Activated CD4-positive, alpha-beta memory T cell treated with anti-CD3 and anti-CD28 coated beads, Interleukin-2, amount 10 ng/mL, durations not matched to agents 7 days and 5 days (primary cell): Measurements from ENCODE around the gene PLXNA2. TPM values are rescaled to one million over a fixed set of nuclear protein-coding genes. Genes with fewer than 3 reads are reported as not detected.

Experiments used
- CTCF ChIA-PET: fragments of 350-600 bp; sonication (Branson Sonifier 250); formaldehyde crosslinking; loops from one replicate; lab custom pipeline; 2021; ENCODE audit warnings: antibody characterized with exemption, inconsistent platforms; lab: Charles Lee
- POLR2A ChIA-PET: fragments of 350-600 bp; sonication (Branson Sonifier 250); formaldehyde crosslinking; loops from one replicate; lab custom pipeline; 2021; ENCODE audit warnings: antibody characterized with exemption; lab: Charles Lee
- DNase-seq: peaks from one replicate; pipeline ENCODE4 v3.0.0-alpha.2; 2020
- H3K27ac Mint-ChIP-seq: one replicate; pipeline ENCODE4 v1.8.0; 2021; ENCODE audit warnings: mild to moderate bottlenecking, mixed read lengths
- H3K27me3 Mint-ChIP-seq: one replicate; pipeline ENCODE4 v1.8.0; 2021; ENCODE audit warnings: mixed read lengths
- H3K36me3 Mint-ChIP-seq: one replicate; pipeline ENCODE4 v1.8.0; 2021; ENCODE audit warnings: low read depth, mixed read lengths
- H3K4me1 Mint-ChIP-seq: one replicate; pipeline ENCODE4 v1.8.0; 2021; ENCODE audit warnings: mixed read lengths
- H3K4me3 Mint-ChIP-seq: one replicate; pipeline ENCODE4 v1.8.0; 2021; ENCODE audit warnings: mild to moderate bottlenecking, mixed read lengths
- H3K9me3 Mint-ChIP-seq: one replicate; pipeline ENCODE4 v1.8.0; 2021; ENCODE audit warnings: mixed read lengths
- total RNA-seq, 2 experiments: library from RNA; stranded (reverse); gene quantifications; one replicate each; pipeline ENCODE4 v1.2.3, GENCODE V29; 2021

The PLXNA2 gene
- total RNA-seq, 2 experiments from 2014 or later = 0.43 to 0.65 TPM

DNA sequence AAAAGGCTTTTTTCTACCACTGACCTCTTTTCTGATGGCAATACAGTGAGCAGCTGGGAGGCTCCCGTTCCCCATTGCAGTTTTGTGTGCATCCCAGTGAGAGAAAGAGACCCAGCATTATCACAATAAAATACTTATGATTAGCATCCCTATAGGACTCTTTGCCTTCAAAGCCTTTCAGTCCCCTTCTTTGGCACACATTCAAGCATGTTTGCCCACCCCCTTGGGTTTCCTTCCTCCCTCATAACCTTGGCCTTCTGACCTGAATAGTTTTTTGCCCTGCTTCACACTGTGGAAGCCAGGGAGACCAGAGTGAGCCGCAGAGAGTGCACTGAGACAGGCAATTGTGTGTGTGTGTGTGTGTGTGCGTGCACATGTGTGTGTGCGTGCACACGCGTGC lies 13.2 kb upstream of the PLXNA2 start:
- no peak for DNase-seq
- ChIA-PET CTCF (no interaction called here), POLR2A (no interaction called here)
- Mint-ChIP-seq H3K36me3 (no peaks in the 10 kb centered on the region), H3K4me1 (no peaks in the 10 kb centered on the region), H3K27ac (no peak overlapping the region), H3K4me3 (no peak overlapping the region), H3K27me3 (peaks cover 30% of the 10 kb centered on the region), H3K9me3 (no peaks in the 10 kb centered on the region)

DNA sequence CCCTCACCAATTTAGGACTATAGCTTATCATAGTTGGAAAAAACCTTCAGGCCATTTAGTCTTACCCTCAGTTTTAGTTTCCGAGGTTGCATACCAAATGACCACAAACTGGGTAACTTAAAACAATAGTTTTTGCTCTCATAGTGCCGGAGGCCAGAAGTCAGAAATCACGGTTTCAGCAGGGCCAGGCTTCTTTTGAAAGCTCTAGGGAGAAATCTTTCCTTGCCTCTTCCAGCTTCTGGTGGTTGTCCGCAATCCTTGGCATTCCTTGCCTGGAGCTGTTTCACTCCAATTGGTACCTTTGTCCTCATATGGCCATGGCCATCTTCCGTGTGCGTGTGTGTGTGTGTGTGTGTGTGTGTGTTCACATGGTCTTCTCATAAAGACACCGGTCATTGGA lies 12.4 kb upstream of the PLXNA2 start:
- no peak overlapping the region for H3K4me3 Mint-ChIP-seq
- H3K9me3 Mint-ChIP-seq = no peaks in the 10 kb centered on the region
- H3K4me1 Mint-ChIP-seq = no peaks in the 10 kb centered on the region
- no peaks in the 10 kb centered on the region for H3K36me3 Mint-ChIP-seq
- DNase-seq = no peak
- H3K27ac Mint-ChIP-seq = no peak overlapping the region
- ChIA-PET POLR2A (no interaction called here), CTCF (interaction anchor here (0.7 kb wide), 1 partner anchor 12 kb away, joined by 3 read pairs; the partner anchor contains the start of gene PLXNA2)
- H3K27me3 Mint-ChIP-seq = peaks cover 27% of the 10 kb centered on the region

GRCh38 chr1:208256091-208256490 lies 11.9 kb upstream of the PLXNA2 start:
- H3K4me1 Mint-ChIP-seq = no peaks in the 10 kb centered on the region
- no peak overlapping the region for H3K4me3 Mint-ChIP-seq
- CTCF ChIA-PET = interaction anchor here (0.7 kb wide), 1 partner anchor 12 kb away, joined by 3 read pairs; the partner anchor contains the start of gene PLXNA2
- no peaks in the 10 kb centered on the region for H3K9me3 Mint-ChIP-seq
- no peak overlapping the region for H3K27ac Mint-ChIP-seq
- peaks cover 24% of the 10 kb centered on the region for H3K27me3 Mint-ChIP-seq
- POLR2A ChIA-PET = no interaction called here
- no peak for DNase-seq
- no peaks in the 10 kb centered on the region for H3K36me3 Mint-ChIP-seq

GRCh38 chr1:208254862-208255261 lies 10.7 kb upstream of the PLXNA2 start:
- Mint-ChIP-seq H3K4me1 (no peaks in the 10 kb centered on the region), H3K27me3 (peaks cover 24% of the 10 kb centered on the region), H3K4me3 (no peak overlapping the region), H3K9me3 (no peaks in the 10 kb centered on the region), H3K27ac (no peak overlapping the region), H3K36me3 (no peaks in the 10 kb centered on the region)
- CTCF ChIA-PET = no interaction called here
- POLR2A ChIA-PET = no interaction called here
- DNase-seq = no peak

DNA sequence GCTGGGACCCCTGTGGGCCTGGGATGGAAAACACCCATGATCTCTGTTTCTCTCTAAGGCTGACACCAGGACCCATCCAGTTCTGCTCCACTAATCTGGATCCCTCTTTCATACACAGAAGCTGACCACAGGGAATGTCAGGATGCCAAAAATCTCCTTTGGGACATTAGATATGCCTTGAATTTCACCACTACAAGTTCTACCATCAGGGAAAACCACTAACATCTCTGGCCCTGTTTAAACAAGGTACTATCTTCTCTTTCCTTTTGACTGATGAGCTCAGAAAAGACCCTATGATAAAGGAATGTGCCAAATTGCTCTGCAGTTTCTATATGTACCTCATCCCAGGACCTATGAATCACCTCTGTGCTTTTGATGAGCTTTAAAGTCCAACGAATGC lies 10.2 kb upstream of the PLXNA2 start:
- no peak for DNase-seq
- Mint-ChIP-seq H3K4me3 (no peak overlapping the region), H3K27ac (no peak overlapping the region), H3K9me3 (no peaks in the 10 kb centered on the region), H3K27me3 (peaks cover 22% of the 10 kb centered on the region), H3K4me1 (no peaks in the 10 kb centered on the region), H3K36me3 (no peaks in the 10 kb centered on the region)
- ChIA-PET POLR2A (no interaction called here), CTCF (no interaction called here)

DNA sequence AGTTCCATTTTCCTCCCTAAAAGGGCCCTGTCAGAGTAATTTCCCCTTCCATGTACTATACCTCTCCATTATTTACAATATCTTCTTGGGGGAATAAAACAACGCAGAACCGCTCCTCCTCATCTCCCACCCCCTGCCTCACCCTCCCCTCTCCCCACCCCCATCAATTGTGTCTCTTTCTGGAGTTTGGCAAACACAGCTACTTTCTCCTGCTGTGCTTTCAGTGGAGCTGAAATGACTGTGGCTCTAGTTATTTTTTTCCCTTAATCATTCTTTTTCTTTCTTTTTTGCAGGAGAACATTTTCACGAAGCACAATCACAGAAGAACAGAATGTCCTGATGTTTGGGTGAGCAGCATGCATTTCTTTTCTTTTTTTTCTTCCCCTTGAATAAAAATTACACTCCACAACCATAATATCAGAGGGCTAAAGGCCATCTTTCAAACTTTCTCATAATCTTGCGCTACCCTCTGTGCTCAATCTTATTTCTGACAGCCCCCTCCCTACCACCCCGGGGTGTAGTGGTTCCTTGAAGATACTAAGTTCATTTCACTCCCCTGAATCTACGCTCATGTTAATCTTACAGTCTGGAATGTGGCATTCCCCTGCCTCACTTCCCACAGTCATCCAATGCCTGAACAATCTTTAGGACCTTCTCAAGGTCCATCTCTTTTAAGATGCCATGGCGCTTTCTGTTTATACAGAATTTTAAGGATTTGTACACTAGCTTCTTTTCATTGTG lies 8.8 kb upstream of the PLXNA2 start:
- H3K9me3 Mint-ChIP-seq = no peaks in the 10 kb centered on the region
- H3K4me1 Mint-ChIP-seq = no peaks in the 10 kb centered on the region
- no peak for DNase-seq
- CTCF ChIA-PET = no interaction called here
- H3K27me3 Mint-ChIP-seq = peaks cover 22% of the 10 kb centered on the region
- H3K27ac Mint-ChIP-seq = no peak overlapping the region
- no peaks in the 10 kb centered on the region for H3K36me3 Mint-ChIP-seq
- no peak overlapping the region for H3K4me3 Mint-ChIP-seq
- POLR2A ChIA-PET = interaction anchor here (1.4 kb wide), 1 partner anchor 11 kb away, joined by 3 read pairs; no protein-coding TSS in a partner anchor

DNA sequence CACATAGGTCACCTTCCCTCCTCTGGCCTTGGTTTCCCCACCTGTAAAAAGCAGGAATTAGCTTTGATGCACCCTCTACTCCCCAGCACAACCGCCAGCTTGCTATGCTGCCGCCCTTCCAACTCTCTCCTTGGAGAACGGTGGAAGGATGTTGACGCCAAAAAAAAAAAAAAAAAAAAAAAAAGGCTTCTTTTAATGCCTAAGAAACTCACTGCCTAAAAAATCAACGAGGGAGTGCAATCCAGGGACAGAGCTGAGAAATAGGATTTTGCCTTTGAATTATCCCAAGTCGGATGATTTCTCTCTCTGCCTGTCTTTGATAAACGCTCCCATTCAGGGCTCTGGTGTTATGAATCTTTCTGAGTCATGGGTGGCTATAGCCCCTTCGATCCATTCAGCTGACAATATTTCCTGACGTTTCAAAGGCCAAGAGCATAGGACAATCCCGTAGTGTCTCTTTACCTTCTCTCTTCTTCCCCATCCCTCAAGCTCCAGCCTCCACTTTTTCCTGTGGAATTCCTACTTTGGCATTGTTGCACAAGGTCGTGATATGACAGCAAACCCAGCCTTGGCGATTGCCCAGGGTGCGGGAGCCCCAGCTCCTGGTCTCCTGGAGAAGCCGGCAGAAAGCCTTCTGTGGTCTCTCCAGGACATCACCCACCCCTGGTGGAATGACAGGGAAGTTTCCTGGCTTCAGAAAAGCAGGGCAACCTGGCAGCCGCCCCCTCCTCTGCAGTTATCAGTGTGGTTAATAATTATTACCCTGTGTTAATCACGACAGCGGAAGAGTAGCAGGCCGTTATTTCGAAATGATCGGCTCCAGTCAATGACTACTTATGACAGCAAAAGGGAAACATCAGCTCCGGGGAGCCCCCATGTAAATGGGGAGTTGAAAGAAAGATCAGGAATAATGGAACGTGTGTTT lies 8.0 kb upstream of the PLXNA2 start:
- Mint-ChIP-seq H3K27ac (no peak overlapping the region), H3K9me3 (no peaks in the 10 kb centered on the region), H3K4me1 (no peaks in the 10 kb centered on the region), H3K4me3 (no peak overlapping the region), H3K27me3 (peaks cover 22% of the 10 kb centered on the region), H3K36me3 (no peaks in the 10 kb centered on the region)
- ChIA-PET CTCF (interaction anchor here (1.3 kb wide), 1 partner anchor 12 kb away, joined by 4 read pairs; no protein-coding TSS in a partner anchor), POLR2A (interaction anchor here (1.4 kb wide), 1 partner anchor 11 kb away, joined by 3 read pairs; no protein-coding TSS in a partner anchor)
- DNase-seq = no peak

GRCh38 chr1:208251015-208251414 lies 6.8 kb upstream of the PLXNA2 start:
- no peak overlapping the region for H3K4me3 Mint-ChIP-seq
- ChIA-PET CTCF (interaction anchor here (1.1 kb wide), 1 partner anchor 9 kb away, joined by 4 read pairs; no protein-coding TSS in a partner anchor), POLR2A (no interaction called here)
- H3K27ac Mint-ChIP-seq = no peak overlapping the region
- no peaks in the 10 kb centered on the region for H3K36me3 Mint-ChIP-seq
- H3K4me1 Mint-ChIP-seq = no peaks in the 10 kb centered on the region
- no peaks in the 10 kb centered on the region for H3K9me3 Mint-ChIP-seq
- DNase-seq = no peak
- peaks cover 25% of the 10 kb centered on the region for H3K27me3 Mint-ChIP-seq

DNA sequence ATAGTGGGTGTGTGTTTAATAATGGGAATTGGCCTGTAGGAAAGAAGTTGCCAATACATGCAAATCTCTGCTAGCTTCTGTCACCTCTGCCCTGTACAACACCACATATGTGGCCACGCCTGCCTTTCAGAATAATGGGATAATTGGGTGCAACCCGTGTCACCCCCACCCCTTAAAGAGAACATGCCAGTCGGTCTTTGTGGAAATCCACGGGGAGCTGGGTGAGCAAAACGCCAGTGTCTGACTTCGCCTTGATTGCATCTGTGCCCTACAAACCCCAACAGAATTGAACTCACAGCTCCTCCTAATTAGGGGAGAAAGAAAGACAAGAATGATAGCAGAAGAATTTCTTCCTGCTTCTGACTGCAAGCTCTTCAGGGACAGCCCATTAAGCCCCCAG lies 6.4 kb upstream of the PLXNA2 start:
- Mint-ChIP-seq H3K27ac (no peak overlapping the region), H3K9me3 (no peaks in the 10 kb centered on the region), H3K27me3 (peaks cover 26% of the 10 kb centered on the region), H3K4me1 (no peaks in the 10 kb centered on the region), H3K4me3 (no peak overlapping the region), H3K36me3 (no peaks in the 10 kb centered on the region)
- ChIA-PET POLR2A (no interaction called here), CTCF (interaction anchor here (1.1 kb wide), 1 partner anchor 9 kb away, joined by 4 read pairs; no protein-coding TSS in a partner anchor)
- DNase-seq = no peak

DNA sequence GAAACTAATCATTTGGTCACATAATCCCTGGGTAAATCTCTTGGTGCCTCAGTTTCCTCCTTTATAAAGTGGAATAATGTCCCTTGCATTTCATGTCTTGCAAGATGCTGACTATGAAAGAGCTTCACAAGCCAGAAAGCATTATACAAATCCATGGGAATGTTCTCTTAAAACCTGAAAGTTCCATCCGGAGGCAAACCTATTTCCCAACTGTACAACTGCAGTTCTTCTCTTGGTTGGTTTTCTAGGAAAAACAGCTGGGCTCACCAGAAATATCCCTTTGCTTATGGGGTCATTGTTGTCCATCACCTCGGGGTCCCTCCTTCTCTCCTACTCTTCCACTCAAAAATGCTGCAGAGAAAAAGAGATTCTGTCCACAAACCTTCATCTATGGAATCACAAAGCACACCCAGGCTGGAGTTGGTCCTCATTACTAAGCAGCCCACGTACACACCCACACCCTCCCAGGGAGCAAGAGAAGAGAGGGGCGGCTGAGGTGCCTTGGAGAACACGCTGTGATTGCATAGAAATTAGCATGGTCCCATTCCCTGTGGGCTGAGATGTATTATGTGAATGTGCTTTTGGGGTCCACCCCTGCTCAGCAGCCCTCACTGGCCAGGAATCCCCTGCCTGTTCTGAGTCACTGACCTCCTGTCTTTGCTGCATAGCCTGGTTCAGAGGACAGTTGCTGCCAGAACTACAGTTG lies 5.0 kb upstream of the PLXNA2 start:
- peaks cover 30% of the 10 kb centered on the region for H3K27me3 Mint-ChIP-seq
- H3K4me1 Mint-ChIP-seq = peaks cover 10% of the 10 kb centered on the region
- ChIA-PET CTCF (no interaction called here), POLR2A (no interaction called here)
- H3K9me3 Mint-ChIP-seq = no peaks in the 10 kb centered on the region
- DNase-seq = no peak
- H3K27ac Mint-ChIP-seq = no peak overlapping the region
- H3K36me3 Mint-ChIP-seq = no peaks in the 10 kb centered on the region
- no peak overlapping the region for H3K4me3 Mint-ChIP-seq

DNA sequence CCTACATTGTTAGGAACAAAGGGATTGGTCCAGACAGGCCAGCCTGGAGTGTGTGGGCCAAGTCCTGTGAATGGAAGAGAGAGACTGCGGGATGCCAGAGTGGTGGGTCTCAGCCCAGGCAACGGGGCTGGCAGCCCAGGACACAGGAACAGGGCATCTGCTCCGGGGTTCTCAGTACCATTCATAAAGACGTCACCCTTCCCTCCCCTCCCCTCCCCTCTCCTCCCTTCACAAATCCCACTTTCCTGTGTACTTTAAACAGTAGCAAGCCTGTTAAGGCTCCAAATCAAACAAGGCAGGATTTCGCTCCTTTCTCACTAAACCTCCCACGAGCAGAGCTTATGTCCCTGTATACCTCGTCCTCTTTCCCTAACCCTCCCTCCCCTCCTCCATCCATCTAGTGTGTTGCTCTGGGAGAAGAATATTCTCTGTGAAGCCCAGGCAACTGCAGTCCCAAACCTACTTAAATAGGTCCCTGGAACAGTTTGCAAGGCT lies 4.2 kb upstream of the PLXNA2 start:
- H3K36me3 Mint-ChIP-seq = no peaks in the 10 kb centered on the region
- no peak overlapping the region for H3K4me3 Mint-ChIP-seq
- H3K27me3 Mint-ChIP-seq = peaks cover 31% of the 10 kb centered on the region
- H3K4me1 Mint-ChIP-seq = peaks cover 13% of the 10 kb centered on the region
- POLR2A ChIA-PET = no interaction called here
- no peak for DNase-seq
- no peaks in the 10 kb centered on the region for H3K9me3 Mint-ChIP-seq
- H3K27ac Mint-ChIP-seq = no peak overlapping the region
- CTCF ChIA-PET = no interaction called here

GRCh38 chr1:208247696-208248095 lies 3.5 kb upstream of the PLXNA2 start:
- H3K4me3 Mint-ChIP-seq = no peak overlapping the region
- no peak for DNase-seq
- peaks cover 15% of the 10 kb centered on the region for H3K4me1 Mint-ChIP-seq
- ChIA-PET POLR2A (no interaction called here), CTCF (interaction anchor here (7.1 kb wide), 1 partner anchor 226 kb away, joined by 78 read pairs; no protein-coding TSS in a partner anchor)
- no peaks in the 10 kb centered on the region for H3K9me3 Mint-ChIP-seq
- H3K27me3 Mint-ChIP-seq = peaks cover 31% of the 10 kb centered on the region
- H3K27ac Mint-ChIP-seq = no peak overlapping the region
- H3K36me3 Mint-ChIP-seq = no peaks in the 10 kb centered on the region
